ENCODE measurements around the gene ZSCAN26.
"Not testable (repeated sequence)": the region's sequence is repeated elsewhere in the genome, so short reads cannot be mapped to it uniquely, and the experiment has no call there.

ZSCAN26 gene

DNA sequence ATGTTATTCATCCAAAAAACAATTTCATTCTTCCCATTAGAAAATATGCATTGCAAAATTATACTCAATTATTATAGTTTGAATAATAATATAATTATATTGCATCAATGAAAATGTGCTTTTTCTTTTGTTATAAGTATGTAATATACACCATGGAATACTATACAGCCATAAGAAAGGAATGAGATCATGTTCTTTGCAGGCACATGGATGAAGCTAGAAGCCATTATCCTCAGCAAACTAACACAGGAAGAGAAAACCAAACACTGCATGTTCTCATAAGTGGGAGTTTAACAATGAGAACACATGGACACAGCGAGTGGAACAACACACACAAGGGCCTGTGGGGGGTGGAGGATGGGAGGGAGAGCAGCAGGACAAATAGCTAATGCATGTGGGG, 9.9 kb upstream of the ZSCAN26 start:
- no peak for DNase-seq

DNA sequence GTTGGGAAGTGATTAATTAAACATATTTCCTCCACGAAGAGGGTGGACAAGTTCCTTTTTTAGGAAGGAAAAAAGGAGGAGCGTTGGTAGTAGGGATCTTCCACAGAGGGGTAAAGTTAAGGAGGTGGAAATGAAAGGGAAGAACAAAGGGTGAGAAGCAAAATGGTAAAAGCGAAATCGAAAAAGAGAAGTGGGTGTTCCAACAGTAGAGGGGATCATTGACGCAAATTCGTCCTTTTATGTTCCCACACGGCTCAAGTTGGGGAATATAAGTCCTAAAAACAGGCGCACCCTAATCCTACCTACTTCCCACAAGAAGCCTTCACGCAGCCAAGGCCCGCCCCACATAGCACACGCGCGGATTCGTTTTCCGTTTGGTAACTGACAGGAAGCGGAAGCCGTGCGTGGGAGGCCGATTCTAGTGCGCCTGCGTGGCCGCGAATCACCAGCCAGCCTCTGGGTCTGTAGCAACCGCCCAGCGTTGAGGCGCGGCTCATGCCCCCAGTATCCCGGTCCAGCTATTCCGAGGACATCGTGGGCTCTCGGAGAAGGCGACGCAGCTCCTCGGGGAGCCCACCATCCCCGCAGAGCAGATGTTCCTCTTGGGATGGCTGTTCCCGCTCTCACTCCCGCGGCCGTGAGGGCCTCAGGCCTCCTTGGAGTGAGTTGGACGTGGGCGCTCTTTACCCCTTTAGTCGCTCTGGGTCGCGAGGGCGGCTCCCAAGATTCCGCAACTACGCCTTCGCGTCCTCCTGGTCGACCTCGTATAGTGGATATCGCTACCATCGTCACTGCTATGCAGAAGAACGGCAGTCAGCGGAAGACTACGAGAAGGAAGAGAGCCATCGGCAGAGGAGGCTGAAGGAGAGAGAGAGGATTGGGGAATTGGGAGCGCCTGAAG, 7.8 kb upstream of the ZSCAN26 start, which contains the start of gene NKAPL:
Gene NKAPL, plus strand, starts transcription at position 421 of the 901 bp plus-strand sequence. Its CDS starts 75 bp downstream, at position 496.
- no peak for DNase-seq

GRCh38 chr6:28263922-28264321, 3.0 kb upstream of the ZSCAN26 start:
- DNase-seq, result no peak

DNA sequence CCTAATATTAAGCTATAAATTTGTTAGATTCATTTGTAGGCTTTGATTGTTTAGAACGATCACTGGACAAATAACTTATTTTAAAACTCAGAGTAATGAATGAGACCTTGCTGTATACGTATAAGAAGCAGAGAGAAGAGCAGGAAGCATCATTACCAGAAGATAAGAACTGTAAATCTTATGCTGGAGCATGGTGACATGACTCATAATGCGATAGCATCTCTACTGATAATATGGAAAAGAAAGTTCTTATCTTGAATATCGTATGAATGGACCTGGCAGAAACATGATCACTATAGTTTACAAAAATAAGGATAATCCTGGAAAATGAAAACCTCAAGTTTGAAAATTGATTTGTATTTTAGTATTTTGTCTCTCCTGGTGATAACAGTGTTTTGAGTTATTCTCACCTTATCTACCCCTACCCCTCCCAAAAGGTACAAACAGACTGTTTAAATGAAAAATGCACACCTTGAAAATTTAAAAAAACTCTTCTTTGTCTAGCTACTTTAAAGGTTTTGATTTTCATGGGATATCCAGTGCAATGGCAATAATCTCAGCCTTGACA, 2.0 kb upstream of the ZSCAN26 start:
- no peak for DNase-seq

- DNase-seq, result no peak
Observed at GRCh38 chr6:28266563-28266961, 381 bp upstream of the ZSCAN26 start.

DNA sequence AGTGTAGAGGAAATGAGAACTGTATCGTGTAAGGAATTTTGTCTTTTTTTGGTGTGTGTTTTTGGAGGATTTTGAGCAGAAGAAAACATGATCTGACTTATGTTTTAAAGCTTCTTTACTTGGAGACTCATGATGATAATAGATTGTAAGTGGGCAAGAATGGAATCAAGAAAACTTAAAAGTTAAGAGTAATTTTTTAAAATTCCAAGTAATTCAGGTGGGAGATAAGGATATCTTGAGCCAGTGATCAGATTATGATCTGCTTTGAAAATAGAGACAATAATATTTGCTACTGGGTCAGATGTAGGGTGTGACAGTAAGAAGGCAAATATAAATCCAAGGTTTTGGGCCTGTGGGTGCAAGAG, 734 bp downstream of the ZSCAN26 start:
- DNase-seq, result no peak

GRCh38 chr6:28269492-28269891, 2.5 kb downstream of the ZSCAN26 start:
- DNase-seq, result no peak

DNA sequence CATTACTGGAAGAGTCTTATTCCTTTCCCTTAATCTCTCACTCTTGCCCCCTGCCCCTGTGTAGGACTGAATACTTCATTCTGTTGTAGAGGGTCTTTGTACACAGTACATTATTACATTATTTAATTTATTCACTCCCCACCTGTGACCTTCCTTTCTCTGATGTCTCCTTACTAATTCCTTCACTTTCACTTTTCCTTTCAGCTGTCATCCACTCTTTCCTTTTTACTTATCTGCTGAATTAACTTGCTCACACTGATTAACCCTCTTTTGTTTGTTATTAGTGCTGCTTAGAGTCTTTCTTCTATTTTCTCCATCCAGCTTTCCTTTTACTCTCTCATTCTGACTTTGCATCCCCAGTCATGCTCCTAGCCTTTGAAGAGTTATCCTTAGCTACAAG, 7.9 kb downstream of the ZSCAN26 start:
- DNase-seq, result no peak

DNA sequence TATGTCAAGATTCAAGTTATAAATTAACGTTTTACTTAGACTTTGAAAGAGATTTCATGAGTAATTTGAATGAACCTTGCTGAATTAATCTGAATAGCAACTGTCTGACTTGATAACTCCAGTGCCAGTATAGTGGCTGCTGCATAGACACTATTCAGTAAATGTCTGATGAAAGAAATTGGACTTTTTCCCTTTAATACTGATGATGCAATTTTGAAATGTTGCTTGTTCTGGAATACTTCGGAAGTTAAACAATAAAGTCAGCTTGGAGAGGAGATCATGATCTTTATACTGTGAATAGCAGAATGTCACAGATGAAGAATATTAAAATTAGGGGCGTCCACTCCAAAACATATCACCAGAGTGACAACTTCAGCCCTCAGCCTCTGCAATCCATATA, 10.8 kb downstream of the ZSCAN26 start:
- no peak for DNase-seq

GRCh38 chr6:28280595-28281287, 13.8 kb downstream of the ZSCAN26 start:
- DNase-seq, result no peak

DNA sequence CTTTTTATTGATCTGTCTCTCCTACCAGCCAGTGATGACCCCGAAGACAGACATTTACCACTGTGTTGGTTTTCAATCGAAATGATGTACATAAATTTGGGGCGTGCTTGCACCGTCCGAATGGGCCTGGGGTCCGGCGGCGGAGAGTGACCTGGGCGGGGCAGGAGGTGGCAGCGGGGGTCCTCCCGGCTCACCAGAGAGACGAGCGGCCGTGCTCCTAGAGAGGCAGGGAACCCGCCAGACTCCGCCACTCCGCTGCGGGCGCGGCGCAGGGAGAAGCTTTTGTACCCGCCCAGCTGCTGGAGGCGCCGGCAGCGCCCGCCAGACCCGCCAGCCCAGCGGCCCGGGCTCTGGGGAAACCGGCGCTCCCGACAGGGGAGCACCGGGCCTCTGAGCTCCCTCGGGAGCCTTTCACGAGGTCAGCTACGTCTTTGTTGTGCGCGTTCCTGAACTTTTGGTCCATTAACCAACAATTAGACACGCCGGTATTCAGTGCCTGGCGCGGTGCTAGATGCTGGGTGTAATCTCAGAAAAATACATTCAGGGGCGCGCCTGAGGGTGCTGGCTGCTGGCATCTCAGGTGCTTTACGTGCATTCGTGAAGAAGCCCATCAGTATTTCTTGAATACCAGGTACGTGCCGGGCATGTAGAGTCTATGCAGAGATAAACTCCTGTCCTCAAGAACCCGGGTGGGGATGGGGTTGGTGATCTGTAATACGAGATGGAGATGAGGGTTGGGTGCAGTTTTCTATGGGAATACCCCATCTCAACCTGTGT, 14.5 kb downstream of the ZSCAN26 start, which contains the start of gene PGBD1:
Gene PGBD1, plus strand, starts transcription at position 285 of the 777 bp plus-strand sequence. CDS start 2,242 bp downstream, outside the sequence.
- DNase-seq, result peak; percentile 60

GRCh38 chr6:28282926-28283325, 16.0 kb downstream of the ZSCAN26 start:
- DNase-seq, result no peak

GRCh38 chr6:28291573-28291972, 24.6 kb downstream of the ZSCAN26 start:
- DNase-seq, result no peak

DNA sequence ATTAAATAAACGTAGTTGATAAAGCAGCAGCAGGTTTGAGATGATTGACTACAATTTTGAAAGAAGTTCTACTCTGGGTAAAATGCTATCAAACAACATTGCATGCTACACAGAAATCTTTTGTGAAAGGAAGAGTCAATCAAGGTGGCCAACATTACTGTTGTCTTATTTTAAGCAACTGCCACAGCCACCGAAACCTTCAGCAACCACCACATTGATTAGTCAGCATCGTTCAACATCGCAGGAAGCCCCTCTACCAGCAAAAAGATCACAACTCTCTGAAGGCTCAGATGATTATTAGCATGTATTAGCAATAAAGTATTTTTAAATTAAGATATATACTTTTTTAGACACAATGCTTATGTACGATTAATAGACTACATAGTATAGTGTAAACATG, 28.4 kb downstream of the ZSCAN26 start:
- no peak for DNase-seq

DNA sequence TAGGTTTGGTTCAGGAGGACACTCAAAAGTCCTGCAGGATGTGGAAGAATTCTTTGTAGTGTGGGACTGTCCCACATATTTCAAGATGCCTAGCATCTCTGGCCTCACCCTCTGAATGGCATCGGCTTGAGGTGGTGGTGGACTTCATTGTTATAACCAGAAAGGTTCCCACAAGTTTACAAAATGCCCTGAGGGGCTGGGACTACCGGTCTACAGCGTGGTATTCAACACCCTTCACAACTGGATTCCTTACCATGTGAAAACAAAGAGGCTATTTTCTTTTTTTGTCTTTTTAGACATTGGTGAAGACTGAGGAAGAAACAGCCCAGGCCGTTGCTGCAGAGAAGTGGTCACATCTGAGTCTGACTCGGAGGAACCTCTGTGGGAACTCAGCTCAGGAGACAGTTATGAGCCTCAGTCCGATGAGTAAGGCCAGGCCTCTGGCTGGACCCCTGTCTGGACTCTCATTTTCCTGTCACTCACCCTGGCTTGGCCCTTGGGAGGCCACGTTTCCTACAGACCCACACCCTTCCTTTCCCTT, 29.6 kb downstream of the ZSCAN26 start:
- DNase-seq, result no peak

DNA sequence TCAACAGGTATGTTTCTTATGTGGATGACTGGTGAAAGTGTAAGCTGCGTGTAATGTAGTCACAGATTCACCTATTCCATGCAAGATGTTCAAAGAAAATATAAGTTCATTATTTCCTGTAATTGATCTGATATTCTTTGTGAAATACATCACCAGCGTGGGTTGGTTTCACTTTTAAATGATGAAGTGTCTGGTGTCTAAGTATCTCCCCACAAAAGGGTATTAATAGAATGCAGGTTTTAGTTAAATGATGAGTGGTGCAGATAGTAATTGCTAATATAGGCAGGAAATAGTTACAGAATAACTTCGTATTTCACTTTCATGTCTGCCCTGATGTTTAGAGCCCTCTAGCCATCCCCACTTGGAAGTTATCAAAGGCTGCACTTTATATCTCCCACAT, 36.6 kb downstream of the ZSCAN26 start:
- DNase-seq, result no peak

DNA sequence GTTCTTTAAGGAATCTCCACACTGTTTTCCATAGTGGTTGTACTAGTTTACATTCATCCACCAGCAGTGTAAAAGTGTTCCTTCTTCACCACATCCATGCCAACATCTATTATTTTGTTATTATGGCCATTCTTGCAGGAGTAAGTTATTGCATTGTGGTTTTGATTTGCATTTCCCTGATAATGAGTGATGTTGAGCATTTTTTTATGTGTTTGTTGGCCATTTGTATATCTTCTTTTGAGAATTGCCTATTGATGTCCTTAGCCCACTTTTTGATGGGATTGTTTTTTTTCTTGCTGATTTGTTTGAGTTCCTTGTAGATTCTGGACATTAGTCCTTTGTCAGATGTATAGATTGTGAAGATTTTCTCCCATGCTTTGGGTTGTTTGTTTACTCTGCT, 39.4 kb downstream of the ZSCAN26 start:
- DNase-seq, result not testable (repeated sequence)

DNA sequence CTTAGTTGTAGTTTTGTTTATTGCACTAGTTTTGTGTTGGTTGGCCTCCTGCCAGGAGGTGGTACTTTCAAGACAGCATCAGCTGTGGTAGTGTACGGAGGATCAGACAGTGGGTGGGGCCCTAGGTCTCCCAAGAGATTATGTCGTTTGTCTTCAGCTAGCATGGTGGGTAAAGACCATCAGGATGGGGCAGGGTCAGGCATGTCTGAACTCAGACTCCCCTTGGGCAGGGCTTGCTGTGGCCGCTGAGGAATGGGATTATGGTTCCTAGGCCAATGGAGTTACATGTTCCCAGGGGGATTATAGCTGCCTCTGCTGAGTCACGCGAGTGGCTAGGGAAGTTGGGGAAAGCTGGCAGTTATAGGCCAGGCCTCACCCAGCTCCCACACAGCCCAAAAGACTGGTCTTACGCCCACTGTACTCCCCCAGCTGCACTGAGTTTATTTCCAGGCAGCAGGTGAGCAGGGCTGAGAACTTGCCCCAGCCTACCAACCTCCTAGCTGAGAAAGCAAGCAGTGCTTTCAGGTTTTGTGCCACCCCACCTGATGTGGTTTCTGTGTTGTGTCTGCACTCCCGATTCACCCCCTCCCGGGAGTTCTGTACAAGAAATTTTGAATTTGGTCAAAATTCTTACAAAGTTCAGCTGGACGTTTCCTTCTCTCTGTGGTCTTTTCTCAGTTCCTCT, 44.3 kb downstream of the ZSCAN26 start:
- DNase-seq, result no peak

GRCh38 chr6:28312939-28313338, 46.0 kb downstream of the ZSCAN26 start:
- DNase-seq, result no peak

DNA sequence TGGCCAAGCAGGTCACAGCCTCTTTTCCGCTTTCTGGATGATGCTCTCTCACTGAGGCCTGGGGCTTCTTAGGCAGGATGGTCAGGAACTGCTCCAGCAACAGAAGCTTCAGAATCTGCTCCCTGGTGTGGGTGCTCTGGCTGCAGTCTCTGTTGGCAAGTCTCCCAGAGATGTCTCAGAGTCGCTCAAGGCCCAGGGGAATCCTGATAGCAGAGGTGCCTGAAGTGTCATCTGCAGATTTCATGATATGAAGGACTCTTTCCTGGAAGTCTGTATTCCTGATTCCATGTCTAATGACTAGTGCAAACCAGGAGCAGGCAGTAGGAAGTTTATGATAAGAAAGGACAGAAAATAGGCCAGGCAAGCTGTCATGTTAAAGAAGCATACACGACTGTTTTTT, 48.7 kb downstream of the ZSCAN26 start:
- DNase-seq, result no peak

DNA sequence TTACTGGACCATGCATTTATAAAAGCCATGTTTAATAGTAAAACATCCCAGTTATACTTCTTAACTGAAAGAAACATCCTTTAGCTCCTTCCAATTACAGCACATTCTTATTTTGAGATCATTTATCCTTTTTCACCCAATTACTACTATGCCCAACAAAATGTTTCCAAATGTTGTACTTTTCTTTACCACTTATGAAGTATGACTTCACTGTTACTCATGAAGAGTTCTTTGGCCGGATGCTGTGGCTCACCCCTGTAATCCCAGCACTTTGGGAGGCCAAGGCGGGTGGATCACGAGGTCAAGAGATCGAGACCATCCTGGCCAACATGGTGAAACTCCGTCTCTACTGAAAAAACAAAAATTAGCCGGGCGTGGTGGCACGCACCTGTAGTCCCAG, 50.9 kb downstream of the ZSCAN26 start:
- not testable (repeated sequence) for DNase-seq

GRCh38 chr6:28322661-28323060, 55.7 kb downstream of the ZSCAN26 start:
- no peak for DNase-seq
